Kidney (tissue), 14 donors: ENCODE results near the gene CCT3. TPM values are rescaled to one million over a fixed set of nuclear protein-coding genes. Genes with fewer than 3 reads are reported as not detected.

ENCODE experiments used
- DNase-seq, 5 donors: peaks; one replicate each; pipeline ENCODE4 v3.0.0-alpha.2; 2013 to 2020
- FAIRE-seq: peaks from 2 replicates; lab custom pipeline; 2012; peaks lifted over from hg19 to GRCh38; lab: Jason Lieb, UNC
- H3K27ac ChIP-seq, 2 donors: one replicate each; pipeline ENCODE4 v1.7.0; 2013; ENCODE audit warnings: low read depth in 2 of 2, low read length in 2 of 2, inconsistent platforms in 1 of 2
- H3K27me3 ChIP-seq: one replicate; pipeline ENCODE4 v1.7.1; 2013; ENCODE audit warnings: low read length, inconsistent platforms; ENCODE audit not compliant: control insufficient read depth, insufficient read depth
- H3K36me3 ChIP-seq, 3 donors: one replicate each; pipeline versions ENCODE4 v1.7.0 to v1.7.1; 2013; ENCODE audit warnings: low read length in 3 of 3, control low read depth in 1 of 3, inconsistent platforms in 1 of 3; ENCODE audit not compliant: insufficient read depth in 3 of 3, control insufficient read depth in 2 of 3
- H3K4me1 ChIP-seq, 3 donors: one replicate each; pipeline versions ENCODE4 v1.7.0 to v1.7.1; 2013; ENCODE audit warnings: low read length in 3 of 3, inconsistent platforms in 1 of 3, low read depth in 1 of 3; ENCODE audit not compliant: control insufficient read depth in 2 of 3, insufficient read depth in 2 of 3
- H3K4me3 ChIP-seq, 3 donors: one replicate each; pipeline versions ENCODE4 v1.7.0 to v1.8.1; 2013; ENCODE audit warnings: low read length in 3 of 3, control low read depth in 1 of 3, inconsistent platforms in 1 of 3
- H3K9ac ChIP-seq, 3 donors: one replicate each; pipeline versions ENCODE4 v1.7.0 to v1.7.1; 2013; ENCODE audit warnings: low read length in 3 of 3, control low read depth in 1 of 3, inconsistent platforms in 1 of 3
- H3K9me3 ChIP-seq, 3 donors: one replicate each; pipeline versions ENCODE4 v1.7.0 to v1.7.1; 2013; ENCODE audit warnings: low read length in 3 of 3, control low read depth in 1 of 3, inconsistent platforms in 1 of 3; ENCODE audit not compliant: control insufficient read depth in 2 of 3, insufficient read depth in 1 of 3
- CTCF ChIP-seq: IDR thresholded peaks from 3 replicates; pipeline ENCODE4 v1.5.1; 2012; ENCODE audit warnings: mild to moderate bottlenecking, moderate library complexity, borderline replicate concordance; ENCODE audit not compliant: insufficient read depth; ENCODE audit errors: extremely low read depth
- intact Hi-C: fragments of 100-400 bp; cut with DNase I; formaldehyde crosslinking; loops from one replicate; pipeline ENCODE4 v1.11.1; 2022
- polyA plus RNA-seq: library from polyadenylated mRNA; stranded (reverse); fragments of 350-450 nt; fragmentation: Illumina TruSeq; extraction: RNeasy Lipid Tissue Mini Kit (QIAGEN cat#74804); gene quantifications from one replicate; pipeline ENCODE4 v1.2.3, GENCODE V29; 2014; ENCODE audit warnings: low read depth, low replicate concordance; ENCODE audit not compliant: insufficient read depth
- total RNA-seq: library from RNA; stranded (reverse); fragmentation: NEBNext Ultra II Directional; extraction: Animal tissue kit (Norgen Biotek cat#: 25700); gene quantifications from one replicate; pipeline ENCODE4 v1.2.1, GENCODE V29; 2021
- donor health status: control.
- donor health status: control.
- donor health status: control.
- donor health status: control.
- donor health status: control.
- donor health status: DM: yes; HTN: yes; CAD: no.
- donor health status: Normal renal cell carcinoma (clear cell type).

Gene CCT3
- total and polyA plus RNA-seq, 2 donors from 2014 or later: 149 to 181 TPM

GRCh38 chr1:156376146-156376545 lies 38.1 kb upstream of the CCT3 start:
- H3K4me3 ChIP-seq: no peak overlapping the region
- H3K9me3 ChIP-seq: no peaks in the 10 kb centered on the region
- no peak overlapping the region for H3K9ac ChIP-seq
- no peak for TF ChIP-seq CTCF
- H3K27ac ChIP-seq: no peak overlapping the region
- peaks cover 0 to 2% (median 0%) of the 10 kb centered on the region in 3 donors for H3K4me1 ChIP-seq
- DNase-seq (no peak), FAIRE-seq (no peak)
- no peaks in the 10 kb centered on the region for H3K27me3 ChIP-seq
- H3K36me3 ChIP-seq: no peaks in the 10 kb centered on the region
- intact Hi-C loops: no loop called here

GRCh38 chr1:156373546-156373945 lies 35.5 kb upstream of the CCT3 start:
- Histone ChIP-seq H3K27me3 (peaks cover 2% of the 10 kb centered on the region), H3K27ac (no peak overlapping the region), H3K36me3 (no peaks in the 10 kb centered on the region), H3K4me3 (no peak overlapping the region), H3K9me3 (no peaks in the 10 kb centered on the region), H3K4me1 (peaks cover 0 to 2% (median 0%) of the 10 kb centered on the region in 3 donors), H3K9ac (no peak overlapping the region)
- TF ChIP-seq CTCF: no peak
- intact Hi-C loops: no loop called here
- FAIRE-seq (no peak), DNase-seq (no peak)

- no peak overlapping the region for H3K4me3 ChIP-seq
- TF ChIP-seq CTCF: no peak
- H3K9ac ChIP-seq: no peak overlapping the region
- H3K27me3 ChIP-seq: peaks cover 2% of the 10 kb centered on the region
- DNase-seq (no peak), FAIRE-seq (no peak)
- H3K4me1 ChIP-seq: peaks cover 0 to 4% (median 2%) of the 10 kb centered on the region in 3 donors
- H3K9me3 ChIP-seq: no peaks in the 10 kb centered on the region
- no peaks in the 10 kb centered on the region for H3K36me3 ChIP-seq
- intact Hi-C loops: no loop called here
- no peak overlapping the region for H3K27ac ChIP-seq
These were observed 34.8 kb upstream of the CCT3 start for GRCh38 chr1:156372876-156373275.

- Histone ChIP-seq H3K27ac (peak overlapping the region in 1 of 2 donors; percentile 55), H3K27me3 (peaks cover 2% of the 10 kb centered on the region), H3K4me1 (peaks cover 0 to 4% (median 1%) of the 10 kb centered on the region in 3 donors), H3K9ac (no peak overlapping the region), H3K36me3 (no peaks in the 10 kb centered on the region), H3K9me3 (no peaks in the 10 kb centered on the region), H3K4me3 (no peak overlapping the region)
- no peak for DNase-seq
- intact Hi-C loops: no loop called here
- no peak for TF ChIP-seq CTCF
- no peak for FAIRE-seq
These were observed 34.1 kb upstream of the CCT3 start for GRCh38 chr1:156372265-156372586.
